GM18498 (cell line): ENCODE data around the gene SCNN1A.

Experiments
- ATAC-seq: cut with Tn5 transposase; IDR thresholded peaks from one replicate; pipeline ENCODE4 v1.9.1; 2021; ENCODE audit warnings: mild to moderate bottlenecking, moderate library complexity; ENCODE audit not compliant: unreplicated experiment

Gene SCNN1A

DNA sequence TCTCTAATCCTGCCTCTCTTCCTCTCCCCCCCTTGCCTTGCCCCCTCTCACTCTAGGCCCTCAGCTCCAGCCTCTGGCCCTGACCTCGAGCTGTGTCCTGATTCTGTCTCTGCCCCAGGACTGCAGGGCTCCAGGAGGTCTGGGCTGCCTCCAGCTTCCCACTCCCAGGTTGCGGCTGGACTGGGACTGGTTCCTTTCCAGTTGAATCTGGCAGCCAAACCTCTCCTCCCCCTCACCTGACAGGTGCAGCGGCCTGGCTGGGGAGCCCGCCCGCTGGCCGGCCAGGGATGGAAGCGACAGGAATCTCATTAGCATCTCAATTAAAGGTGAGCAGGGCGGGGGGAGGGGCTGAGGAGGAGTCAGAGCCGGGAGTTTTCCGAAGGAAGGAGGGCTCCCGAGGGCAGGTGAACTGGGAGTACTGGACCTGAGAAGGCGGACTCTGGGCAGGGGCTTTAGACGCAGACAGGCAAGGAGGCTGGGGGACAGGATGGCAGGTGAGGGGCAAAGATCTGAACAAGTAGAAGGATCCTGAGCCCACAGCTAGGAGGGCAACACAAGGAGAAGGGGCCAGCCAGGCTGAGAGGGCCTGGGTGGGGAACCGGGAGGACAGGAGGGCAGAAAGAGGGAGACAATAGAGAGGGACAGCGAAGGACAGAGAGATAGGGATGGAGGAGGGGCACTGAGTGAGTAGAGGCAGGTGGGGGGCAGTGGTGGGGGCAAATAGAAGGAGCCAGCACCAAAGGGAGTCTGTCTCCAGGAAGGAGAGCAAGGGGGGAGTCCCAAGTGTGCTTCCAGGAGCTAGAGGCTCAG is at the start of gene SCNN1A:
TSS of gene SCNN1A (minus strand) at position 295 of the 810 bp plus-strand sequence. CDS start 780 bp downstream, outside the sequence.
- no peak for ATAC-seq

DNA sequence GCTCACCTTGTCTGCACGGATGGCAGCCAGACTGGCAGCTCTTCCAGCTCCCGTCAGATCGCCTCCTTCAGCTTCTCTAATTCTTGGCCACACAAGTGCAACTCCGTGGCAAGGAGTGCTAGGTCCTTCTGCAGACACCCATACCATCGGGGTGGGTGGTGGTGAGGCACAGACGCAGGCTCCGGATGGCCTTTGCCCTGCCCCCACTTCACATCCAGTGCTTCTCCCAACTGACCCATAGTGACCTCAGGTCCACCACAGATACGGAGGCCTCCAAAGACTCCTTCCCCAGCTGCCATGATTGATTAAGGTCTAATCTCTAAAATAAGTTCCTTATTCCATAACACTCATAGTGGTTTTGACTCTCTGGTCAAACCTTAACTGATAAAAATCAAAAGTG is 49.5 kb upstream of the SCNN1A start:
- ATAC-seq = no peak

DNA sequence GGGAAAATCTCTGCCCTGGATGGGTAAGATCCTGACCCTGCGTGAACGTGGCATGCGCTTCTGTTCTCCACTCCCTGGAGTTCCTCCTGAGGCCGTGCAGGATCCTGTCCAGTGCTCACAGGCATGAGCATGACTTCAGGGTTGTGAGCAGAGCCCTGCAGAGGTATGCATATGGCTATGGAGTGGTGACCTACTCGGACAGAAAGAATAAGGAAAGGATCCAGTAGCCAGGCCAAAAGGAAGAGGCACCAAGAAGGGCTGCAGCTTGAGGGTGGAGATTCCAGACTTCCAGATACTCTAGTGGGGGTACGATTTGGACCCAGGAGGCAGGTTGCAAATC is 48.6 kb upstream of the SCNN1A start:
- no peak for ATAC-seq

DNA sequence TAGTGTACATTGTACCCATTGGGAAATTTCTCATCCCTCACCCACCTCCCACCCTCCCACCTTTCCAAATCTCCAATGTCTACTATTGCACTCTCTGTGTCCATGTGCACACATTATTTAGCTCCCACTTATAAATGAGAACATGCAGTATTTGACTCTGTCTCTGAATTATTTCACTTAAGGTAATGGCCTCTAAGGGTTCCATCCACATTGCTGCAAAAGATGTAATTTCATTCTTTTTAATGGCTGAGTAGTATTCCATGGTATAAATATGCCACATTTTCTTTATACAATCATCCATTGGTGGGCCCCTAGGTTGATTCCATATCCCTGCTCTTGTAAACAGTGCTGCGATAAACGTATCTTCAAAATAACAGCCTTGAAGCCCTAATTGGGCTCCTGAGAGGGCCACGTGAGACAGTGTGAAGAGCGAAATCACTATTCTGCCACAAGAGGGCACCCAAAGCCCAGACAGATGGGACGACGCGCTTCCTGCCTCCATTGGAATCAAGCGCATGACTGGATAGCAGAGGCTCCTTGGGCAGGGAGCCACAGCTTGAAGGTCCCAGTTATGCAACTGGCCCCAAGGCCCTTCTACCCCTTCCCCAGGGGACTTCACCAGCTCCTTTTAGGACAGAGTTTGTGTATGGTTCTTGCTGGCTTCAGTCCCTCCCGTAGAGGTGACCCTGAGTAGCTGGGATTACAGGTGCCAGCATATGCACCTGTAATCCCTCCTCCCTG is 48.1 kb upstream of the SCNN1A start:
- ATAC-seq = peak; percentile 47

DNA sequence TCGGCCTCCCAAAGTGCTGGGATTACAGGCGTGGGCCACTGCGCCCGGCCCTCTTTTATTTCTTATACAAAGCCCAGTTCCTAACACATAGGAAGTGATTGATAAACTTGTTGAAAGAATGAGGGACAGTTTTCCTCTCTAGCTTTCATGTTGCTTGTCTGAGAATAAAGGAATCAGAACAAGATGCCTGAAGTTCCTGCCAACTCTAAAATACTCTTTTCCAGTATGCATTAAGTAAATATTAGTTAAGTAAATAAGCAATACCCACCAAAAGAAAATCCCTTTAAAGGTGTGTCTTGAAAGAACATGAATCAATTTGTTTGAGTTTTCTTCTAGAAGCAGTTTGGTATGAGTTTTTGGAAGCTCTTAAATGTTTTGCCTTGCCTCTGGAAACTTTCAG is 45.0 kb upstream of the SCNN1A start:
- no peak for ATAC-seq

DNA sequence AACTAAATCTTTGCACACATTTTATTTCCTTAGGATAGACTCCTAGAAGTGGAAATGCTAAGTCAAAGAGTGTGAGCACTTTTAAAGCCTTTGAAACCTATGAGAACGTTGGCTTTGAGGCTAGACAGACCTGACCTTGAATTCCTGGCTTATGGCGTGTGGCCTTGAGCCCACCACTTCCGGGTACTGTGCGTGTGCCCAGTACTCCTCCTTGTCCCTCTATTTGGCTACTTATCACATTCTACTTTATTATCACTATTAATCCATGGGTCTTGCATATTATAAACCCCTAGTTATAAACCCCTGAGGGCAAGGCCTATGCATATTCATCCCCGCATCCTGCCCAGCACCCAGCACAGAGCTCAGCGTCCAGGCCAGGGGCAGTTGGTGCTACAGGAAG is 43.4 kb upstream of the SCNN1A start:
- ATAC-seq = no peak

DNA sequence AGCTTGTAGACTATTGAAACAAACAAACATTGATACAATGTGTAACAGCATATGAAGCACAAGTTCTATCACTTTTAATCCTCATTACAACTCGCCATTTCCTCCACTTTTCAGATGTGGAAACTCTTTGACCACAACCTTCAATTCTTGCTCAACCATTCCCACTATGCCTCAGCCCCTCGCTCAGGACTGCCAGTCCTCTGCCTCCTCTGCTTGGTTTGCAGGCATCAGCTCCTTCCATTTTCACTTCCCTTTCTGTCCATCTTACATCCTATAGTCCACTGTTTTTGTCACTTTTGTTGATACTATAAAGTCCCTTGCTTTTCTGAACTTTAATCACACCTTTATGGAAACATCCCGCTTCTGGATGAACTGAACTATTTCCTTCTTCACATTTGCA is 41.2 kb upstream of the SCNN1A start:
- no peak for ATAC-seq

DNA sequence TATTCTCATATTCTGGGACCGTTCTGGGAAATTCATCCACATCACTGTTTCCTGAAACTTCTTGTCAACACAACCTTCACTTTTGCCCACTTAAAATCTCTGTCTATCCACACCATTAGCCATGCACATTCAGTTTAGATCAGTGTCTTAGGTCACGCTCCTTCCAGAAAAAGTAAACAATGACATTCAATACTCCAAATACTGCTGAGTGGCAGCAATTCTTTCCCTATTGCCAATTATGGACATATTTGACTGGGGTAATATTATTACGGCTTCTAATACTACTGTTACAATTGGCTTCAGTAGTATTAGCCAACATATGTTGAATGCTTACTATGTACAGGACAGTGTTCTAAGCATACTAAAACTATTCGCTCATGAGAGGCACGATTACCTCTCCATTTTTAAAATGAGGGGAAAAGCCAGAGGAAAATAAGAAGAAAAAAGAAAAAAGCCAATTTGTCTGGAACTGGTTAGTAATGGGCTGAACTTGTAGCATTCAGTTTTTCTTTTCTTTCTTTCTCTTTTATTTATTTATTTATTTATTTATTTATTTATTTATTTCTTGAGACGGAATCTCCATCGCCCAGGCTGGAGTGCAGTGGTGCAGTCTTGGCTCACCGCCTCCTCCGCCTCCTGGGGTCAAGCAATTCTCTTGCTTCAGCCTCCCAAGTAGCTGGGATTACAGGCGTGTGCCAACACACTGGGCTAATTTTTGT is 32.0 kb upstream of the SCNN1A start:
- ATAC-seq = no peak

DNA sequence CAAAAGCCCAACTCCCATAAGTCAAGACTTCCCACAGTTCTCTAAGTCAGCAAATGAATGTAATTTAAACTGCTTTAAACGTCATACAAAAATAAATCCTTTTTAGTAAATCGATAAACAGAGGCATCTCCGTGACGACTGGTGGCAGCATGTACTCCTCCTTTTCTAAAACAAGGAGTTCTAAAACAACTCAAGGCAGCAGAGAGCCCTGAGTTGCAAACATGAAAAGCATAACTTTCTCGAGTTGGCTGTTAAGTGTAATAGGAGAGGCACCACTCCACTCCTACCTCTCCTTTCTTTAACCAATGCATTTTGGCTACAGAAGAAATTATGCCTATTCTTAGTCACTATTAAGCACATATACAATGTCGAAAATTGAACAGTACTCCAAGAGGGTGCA is 30.6 kb upstream of the SCNN1A start:
- no peak for ATAC-seq

DNA sequence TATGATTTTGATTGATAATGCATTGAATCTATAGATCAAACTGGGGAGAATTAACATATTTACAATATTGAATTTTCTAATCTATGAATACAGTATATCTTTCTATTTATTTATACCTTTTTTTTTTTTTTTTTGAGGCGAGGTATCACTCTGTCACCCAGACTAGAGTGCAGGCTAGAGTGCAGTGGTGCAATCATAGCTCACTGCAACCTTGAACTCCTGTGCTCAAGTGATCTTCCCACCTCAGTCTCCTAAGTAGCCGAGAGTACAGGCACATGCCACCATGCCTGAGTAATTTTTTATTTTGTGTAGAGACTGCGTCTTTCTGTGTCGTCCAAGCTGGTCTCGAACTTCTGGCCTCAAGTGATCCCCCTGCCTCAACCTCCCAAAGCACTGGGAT is 29.0 kb upstream of the SCNN1A start:
- no peak for ATAC-seq

DNA sequence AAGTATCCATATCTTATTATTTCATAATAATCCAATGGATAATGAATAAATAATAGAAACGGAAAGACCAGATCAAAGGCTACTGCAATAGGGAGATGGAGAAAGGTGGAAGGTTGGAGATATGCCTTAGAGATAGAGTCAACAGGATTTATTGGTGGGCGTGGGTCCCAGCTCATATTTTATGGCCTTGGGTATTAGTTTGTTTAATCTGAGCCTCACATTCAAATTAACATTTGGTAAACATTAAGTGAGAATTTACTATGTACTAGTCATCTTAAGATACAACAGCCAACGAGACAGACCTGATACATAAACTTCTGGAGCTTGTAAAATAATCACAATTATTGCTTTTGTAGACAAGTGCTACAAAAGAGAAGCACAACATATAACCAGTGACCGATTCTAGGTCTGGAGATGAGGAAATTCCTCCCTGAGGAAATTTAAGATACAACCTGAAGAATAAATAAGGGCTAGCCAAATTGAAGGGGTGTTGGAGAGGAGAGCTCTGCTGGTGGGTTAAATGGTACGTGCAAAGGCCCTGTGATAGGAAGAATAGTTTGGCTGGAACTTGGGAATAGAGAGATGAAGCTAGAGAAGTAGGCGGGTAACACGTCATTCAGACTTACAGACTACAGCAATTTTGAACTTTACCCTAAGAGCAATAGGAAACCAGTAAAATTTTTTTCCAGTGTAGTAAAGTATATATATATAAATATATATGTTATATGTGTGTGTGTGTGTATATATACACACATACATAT is 24.7 kb upstream of the SCNN1A start:
- ATAC-seq = no peak

DNA sequence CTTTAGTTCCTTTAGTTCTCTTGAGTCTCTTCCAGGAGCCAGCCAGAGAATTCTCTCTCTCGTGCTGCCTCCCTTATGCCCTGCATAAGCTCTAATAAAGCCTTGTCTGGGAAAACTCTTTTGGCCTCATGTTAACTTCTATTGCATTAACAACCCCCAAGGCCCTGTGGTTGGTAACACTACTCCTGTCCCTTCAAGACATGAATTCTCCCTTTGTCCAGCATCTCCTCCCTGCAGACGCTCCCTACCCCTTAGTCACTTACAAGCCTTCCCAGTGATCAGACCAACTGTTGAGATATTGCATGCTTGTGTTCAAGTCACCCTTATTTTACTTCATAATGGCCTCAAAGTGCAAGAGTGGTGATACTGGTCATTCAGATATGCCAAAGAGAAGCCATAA is 20.7 kb upstream of the SCNN1A start:
- no peak for ATAC-seq

DNA sequence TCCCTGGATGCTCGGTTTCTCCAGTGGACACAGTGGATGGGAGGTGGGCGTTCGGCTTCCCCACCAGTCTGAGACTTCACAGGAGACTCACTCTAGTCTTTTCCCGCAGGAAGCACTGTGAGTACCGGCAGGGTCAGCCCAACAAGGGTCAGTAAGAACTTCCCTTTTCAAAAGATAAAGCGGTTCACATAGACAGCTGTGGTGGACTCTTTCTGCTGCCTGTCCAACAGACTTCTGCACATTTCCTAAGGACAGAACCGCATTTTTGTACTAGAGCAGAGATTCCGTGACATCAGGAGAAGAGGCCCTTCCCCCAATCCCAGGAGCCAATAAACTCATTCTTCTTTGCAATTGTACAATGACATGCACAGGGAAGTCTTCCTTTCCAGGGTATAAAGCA is 19.0 kb upstream of the SCNN1A start:
- ATAC-seq = no peak

DNA sequence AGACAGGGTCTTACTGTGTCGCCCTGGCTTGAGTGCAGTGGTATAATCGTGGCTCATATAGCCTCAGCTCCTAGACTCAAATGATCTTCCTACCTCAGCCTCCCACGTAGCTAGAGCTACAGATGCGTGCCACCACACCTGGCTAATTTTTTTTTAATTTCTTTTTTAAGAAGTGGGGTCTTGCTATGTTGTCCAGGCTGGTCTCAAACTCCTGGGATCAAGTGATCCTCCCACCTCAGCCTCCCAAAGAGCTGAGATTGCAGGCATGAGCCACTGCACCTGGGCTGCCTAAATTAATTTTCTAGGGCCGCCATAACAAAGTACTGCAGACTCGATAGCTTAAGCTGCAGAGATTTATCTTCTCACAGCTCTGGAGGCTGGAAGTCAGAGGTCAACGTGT is 17.7 kb upstream of the SCNN1A start:
- ATAC-seq = no peak

DNA sequence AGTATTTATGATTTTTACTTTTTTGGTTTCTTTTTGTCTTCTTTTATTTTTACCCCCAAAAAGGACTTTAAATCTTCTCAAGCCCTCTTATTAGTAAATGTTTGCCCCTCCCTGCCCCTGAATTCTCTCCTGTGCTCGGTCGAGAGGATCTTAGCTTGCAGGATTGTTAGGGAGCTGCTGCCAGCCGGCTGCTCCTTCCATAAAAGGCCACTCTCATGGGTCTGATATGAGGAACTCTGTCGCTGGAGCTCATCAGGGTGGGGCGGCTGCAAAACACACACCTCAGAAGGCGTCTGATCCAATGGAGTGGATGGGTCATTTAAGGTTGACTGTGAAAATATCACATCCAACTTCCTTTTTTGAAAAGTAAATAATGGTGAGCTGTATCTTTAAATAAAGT is 17.1 kb upstream of the SCNN1A start:
- ATAC-seq = no peak

DNA sequence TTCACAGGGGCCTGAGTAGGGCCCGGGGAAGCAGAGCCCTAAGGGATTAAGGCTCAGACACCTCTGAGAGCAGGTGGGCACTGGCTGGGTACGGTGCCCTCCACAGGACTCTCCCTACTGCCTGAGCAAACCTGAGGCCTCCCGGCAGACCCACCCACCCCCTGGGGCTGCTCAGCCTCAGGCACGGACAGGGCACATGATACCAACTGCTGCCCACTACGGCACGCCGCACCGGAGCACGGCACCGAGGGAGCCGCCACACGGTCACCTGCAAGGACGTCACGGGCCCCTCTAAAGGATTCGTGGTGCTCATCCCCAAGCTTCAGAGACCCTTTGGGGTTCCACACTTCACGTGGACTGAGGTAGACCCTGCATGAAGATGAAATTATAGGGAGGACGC is 15.7 kb upstream of the SCNN1A start:
- no peak for ATAC-seq

DNA sequence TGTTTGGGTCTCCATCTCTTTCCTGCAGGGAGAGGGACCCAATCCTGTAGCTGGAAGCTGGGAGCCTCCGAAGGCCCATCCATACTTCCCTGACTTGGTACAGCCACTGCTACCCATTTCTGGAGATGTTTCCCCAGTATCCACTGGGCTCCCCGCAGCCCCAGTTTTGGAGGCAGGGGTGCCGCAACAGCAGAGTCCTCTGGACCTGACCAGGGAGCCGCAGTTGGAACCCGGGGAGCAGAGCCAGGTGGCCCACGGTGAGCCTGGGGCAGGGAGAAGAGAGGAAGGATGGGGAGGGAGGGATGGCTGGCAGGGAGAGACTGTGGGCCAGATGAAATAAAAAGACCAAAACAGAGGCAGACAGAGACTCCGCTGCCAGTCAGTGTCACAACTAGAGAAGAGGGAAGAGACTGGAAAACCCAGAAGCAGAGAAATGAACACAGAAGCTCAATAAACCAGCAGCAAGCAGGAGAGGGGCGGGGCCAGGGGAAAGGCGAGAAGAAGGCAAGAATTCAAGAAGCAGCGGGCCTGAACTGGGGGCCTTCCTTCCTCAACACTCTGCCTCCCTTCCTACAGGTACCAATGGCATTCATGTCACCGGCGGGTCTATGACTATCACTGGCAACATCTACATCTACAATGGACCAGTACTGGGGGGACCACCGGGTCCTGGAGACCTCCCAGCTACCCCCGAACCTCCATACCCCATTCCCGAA is 14.9 kb upstream of the SCNN1A start:
- no peak for ATAC-seq

DNA sequence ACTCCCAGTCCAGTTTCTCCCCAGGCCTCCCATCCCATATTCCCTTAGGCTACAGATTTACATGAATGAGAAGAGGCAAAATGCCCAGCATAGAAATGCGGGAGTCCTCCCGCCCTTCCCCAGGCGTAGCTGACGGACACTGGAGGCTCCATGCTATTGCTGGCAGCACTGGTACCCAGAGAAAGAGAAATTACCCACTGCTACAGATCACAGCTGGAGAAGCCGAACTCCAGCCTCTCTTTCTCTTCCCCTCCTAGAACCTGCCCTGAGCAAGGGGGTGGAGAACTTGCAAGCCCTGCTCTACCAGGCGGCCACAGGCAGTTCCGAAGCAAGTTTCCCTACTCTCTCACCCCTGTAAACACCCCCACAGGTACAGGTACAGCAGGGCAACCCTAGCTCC is 12.2 kb upstream of the SCNN1A start:
- no peak for ATAC-seq

DNA sequence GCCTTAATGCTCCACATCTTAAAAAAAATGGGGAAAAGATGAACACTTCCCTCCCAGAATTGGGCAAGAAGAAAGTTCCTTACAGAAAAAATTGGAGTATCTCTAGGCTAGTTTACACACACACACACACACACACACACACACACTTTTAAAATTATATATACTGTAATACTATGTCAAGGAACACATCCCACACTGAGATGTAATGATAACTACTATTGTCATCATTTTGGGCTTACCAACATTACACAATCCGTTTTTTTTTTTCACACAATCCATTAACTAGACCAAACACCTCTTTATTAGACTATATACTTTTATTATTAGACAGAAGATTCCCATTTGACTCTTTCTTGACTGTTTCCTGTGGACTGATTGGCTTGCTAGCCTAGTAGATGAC is 11.1 kb upstream of the SCNN1A start:
- ATAC-seq = no peak

DNA sequence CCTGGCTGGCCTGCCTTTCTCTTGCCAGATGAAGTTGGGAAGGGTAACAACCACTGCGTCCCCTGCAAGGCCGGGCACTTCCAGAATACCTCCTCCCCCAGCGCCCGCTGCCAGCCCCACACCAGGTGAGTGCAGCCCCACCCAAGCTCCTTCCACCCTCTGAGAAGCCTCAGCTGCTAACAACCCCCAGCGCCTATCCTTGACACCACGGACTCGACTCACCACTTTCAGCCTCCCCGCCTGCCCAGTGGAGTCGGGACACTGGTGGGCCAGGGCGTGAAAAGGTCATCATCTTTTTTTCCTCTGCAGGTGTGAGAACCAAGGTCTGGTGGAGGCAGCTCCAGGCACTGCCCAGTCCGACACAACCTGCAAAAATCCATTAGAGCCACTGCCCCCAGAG is 10.7 kb upstream of the SCNN1A start:
- no peak for ATAC-seq
